ENCODE measurements around the gene ZNRD2.

Gene ZNRD2

DNA sequence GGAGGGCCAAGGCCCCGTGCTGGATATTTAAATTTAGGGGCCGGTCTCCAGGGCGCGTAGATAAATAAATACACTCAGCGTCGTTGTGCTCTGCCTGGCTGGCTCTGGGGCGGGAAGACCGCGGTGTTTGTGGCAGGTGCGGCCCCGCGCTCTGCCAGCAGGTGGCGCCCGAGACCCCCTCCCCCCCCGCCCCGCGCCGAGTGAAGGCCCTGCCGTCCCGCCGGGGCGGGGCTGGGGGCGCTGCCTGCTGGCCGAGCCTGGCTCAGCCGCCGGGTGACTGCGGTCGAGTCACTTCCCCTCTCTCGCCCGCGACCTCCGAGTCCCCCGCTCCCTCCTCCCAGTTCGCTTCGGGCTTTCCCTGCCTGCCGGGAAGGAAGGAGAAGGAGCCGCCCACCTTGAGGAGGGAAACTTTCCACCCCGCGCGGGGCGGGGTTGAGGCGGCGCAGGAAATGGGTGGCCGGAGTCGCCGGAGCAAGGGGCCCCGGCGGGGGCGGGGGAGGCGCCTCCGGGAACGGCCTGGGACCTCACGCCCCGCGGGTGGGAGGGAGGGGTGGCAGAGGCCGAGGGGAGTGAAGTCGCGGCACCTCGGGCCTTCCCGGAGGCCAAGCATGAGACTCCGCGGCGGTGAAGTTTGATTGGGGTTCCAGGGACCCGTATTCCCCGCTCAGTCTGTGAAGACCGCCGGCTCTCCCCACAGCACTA is 4.0 kb downstream of the ZNRD2 start:
- TF ChIP-seq, protein P1, sequence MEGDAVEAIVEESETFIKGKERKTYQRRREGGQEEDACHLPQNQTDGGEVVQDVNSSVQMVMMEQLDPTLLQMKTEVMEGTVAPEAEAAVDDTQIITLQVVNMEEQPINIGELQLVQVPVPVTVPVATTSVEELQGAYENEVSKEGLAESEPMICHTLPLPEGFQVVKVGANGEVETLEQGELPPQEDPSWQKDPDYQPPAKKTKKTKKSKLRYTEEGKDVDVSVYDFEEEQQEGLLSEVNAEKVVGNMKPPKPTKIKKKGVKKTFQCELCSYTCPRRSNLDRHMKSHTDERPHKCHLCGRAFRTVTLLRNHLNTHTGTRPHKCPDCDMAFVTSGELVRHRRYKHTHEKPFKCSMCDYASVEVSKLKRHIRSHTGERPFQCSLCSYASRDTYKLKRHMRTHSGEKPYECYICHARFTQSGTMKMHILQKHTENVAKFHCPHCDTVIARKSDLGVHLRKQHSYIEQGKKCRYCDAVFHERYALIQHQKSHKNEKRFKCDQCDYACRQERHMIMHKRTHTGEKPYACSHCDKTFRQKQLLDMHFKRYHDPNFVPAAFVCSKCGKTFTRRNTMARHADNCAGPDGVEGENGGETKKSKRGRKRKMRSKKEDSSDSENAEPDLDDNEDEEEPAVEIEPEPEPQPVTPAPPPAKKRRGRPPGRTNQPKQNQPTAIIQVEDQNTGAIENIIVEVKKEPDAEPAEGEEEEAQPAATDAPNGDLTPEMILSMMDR (IDR thresholded peaks at IDR 0.05): peak; percentile 93

DNA sequence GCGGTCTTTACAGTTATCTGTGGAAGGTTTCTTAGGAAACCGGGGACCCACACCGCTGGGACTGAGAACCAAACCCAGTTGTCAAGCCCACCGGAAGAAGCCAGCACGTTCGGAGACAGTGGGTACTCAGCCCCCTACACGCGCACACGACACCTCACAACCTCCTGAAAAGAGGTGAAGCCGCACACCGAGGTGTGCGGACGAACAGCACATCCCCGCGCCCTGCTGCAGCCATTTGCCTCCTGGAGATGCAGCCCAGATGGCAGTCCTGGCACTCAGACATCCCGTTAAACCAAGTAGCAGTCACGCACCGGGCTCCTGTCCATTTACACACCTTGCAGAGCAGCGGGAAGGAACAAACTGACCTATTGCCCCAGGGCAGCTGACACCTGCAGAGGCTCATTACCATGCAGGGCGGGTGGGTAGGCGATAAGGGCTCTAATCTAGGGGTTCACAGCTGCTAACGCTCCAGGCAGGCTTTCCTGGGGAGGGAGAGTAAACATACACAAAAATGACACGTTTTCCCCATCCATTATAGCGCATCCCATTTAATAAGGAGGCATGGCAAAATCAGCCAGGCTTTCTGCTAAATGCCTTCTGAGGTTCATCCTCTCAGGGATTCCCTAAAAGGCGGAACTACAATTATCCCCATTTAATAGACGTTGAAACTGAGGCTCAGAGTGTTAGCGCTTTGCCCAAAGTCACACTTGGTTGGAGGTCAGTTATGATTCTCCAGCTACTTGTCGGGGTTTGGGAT is 4.7 kb downstream of the ZNRD2 start:
- TF ChIP-seq, protein P1 (IDR thresholded peaks at IDR 0.05): no peak

- TF ChIP-seq, protein P1 (IDR thresholded peaks at IDR 0.05): no peak
Observed at GRCh38 chr11:65575568-65576231, 5.4 kb downstream of the ZNRD2 start, which contains the start of gene EHBP1L1. TSS of gene EHBP1L1 (plus strand) at chr11:65576053. CDS start at chr11:65576303, 250 bp downstream.

DNA sequence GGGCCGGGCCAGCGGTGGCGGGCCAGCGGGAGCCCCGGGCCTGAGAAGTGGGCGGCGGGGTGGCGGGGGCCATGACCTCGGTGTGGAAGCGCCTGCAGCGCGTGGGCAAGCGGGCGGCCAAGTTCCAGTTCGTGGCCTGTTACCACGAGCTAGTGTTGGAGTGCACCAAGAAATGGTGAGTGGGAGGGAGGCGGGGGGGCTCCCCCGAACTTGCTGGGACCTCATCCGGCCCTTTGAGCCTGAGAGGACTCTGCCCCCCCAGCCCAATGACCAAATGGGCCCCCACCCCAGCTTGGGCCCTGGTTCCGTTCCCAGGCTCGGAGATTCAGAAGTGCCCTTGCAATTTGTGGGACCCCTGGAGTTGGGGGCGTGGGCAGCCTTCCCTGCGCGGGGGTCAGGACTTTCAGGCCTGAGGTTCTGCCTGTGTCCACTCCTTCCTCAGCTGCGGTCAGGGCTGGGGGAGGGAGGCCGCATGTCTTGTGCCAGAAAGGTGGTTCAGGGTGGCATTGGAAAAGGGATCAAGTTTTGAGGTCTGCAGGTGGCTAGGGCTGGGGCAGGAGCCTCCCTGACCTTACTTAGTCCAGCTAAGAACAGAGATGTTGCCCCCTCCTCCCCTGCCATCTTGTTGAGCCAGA is 6.1 kb downstream of the ZNRD2 start:
- TF ChIP-seq, protein P1 (IDR thresholded peaks at IDR 0.05): no peak

DNA sequence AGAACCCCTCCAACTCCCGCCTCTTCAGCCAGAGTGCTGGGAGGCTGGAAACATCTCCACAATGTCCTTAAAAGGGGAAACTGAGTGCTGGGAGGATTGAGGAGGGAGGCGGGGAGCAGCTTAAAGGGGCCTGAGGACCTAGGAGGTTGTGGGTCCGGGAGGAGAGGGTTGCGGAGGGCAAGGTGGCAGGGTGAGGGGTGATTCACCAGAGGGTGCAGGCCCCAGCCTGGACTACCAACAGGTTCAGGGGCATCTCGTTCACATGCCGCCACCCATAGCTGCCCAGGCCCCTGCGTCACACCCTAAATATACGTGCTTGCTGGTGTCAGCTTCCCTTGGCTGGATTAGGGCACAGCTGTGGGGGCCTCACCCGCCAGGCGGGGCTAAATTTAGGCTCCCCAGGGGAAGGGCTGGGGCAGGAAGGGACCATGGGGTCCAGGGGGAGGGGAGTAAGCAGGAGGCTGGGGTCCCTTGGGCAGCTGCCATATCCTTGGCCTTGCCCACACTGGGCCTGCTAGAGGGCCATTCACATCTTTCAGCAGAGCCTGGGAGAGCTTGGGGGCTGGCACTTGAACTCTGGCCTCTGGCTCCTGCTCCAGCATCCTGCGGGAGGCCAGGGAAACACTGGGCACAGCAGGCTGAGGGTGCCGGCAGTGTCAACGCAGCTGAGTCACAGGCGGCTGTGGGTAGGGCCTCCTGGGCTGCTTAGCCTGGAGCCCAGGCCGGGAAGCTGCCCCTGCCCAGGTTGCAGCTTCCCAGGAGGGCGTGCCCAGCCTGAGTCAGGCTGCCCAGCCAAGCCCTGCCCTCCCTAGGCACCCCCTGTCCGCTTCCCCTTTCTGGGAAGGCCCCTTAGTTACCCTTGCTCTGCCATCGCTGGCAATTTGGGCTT is 6.8 kb downstream of the ZNRD2 start:
- TF ChIP-seq, protein P1 (IDR thresholded peaks at IDR 0.05): no peak

DNA sequence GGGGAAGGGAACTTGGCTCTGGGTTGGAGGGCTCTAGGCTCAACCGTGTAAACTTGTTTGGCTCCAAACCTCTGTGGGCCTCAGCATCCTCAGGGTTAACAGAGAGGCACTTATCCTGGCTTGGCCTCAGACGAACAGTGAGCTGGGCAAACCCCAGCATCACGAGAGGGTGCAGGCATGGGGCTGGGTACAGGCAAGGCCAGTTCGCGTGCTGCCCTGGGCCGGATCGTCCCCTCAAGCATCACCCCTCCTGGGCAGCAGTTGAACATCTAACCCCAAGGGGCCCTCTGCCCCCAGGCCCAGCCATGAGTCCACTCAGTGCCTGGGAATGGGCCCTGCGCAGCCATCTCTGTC is 7.5 kb downstream of the ZNRD2 start:
- TF ChIP-seq, protein P1 (IDR thresholded peaks at IDR 0.05): no peak
